Measurements from ENCODE around the gene PDCD5. TPM values are rescaled to one million over a fixed set of nuclear protein-coding genes. Genes with fewer than 3 reads are reported as not detected.

PDCD5 gene
- total RNA-seq, 1 experiment from 2014 or later = 127 TPM

DNA sequence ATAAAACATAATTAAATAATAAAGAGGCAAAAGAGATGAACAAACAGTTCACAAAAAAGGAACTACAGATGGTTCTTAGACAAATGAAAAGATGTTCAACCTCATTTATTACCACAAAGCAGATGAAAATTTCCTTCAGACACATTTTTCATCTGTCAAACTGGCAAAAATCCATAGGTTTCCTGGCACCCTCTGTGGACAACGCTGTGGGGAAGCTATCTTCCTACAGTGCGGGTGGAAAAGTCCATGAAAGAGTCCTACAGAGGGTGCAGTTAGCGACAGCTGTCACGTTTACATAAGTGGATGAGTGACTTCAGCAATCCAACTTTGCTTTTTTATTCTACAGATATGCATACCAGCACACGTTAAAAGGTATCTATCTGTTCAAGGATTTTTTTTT, 30.3 kb upstream of the PDCD5 start:
- no peak for DNase-seq
- no peak overlapping the region for H2AFZ ChIP-seq
- H3K36me3 ChIP-seq (ENCODE audit: low read depth) = no peaks in the 10 kb centered on the region
- peaks cover 11% of the 10 kb centered on the region; the same call in 1 of the 2 replicates for H3K27me3 ChIP-seq (ENCODE audit: insufficient read depth, low read depth)
- H3F3A ChIP-seq (ENCODE audit: insufficient read depth, low read depth) = no peaks in the 10 kb centered on the region
- H3K9me3 ChIP-seq (ENCODE audit: insufficient read depth, low read depth) = no peaks in the 10 kb centered on the region
- POLR2A ChIA-PET (ENCODE audit: unreplicated experiment) = no interaction called here
- H4K20me1 ChIP-seq (ENCODE audit: insufficient read depth) = no peaks in the 10 kb centered on the region
- no peaks in the 10 kb centered on the region for H3K9me2 ChIP-seq (ENCODE audit: insufficient read depth)
- TF ChIP-seq, protein P1, sequence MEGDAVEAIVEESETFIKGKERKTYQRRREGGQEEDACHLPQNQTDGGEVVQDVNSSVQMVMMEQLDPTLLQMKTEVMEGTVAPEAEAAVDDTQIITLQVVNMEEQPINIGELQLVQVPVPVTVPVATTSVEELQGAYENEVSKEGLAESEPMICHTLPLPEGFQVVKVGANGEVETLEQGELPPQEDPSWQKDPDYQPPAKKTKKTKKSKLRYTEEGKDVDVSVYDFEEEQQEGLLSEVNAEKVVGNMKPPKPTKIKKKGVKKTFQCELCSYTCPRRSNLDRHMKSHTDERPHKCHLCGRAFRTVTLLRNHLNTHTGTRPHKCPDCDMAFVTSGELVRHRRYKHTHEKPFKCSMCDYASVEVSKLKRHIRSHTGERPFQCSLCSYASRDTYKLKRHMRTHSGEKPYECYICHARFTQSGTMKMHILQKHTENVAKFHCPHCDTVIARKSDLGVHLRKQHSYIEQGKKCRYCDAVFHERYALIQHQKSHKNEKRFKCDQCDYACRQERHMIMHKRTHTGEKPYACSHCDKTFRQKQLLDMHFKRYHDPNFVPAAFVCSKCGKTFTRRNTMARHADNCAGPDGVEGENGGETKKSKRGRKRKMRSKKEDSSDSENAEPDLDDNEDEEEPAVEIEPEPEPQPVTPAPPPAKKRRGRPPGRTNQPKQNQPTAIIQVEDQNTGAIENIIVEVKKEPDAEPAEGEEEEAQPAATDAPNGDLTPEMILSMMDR (conservative IDR thresholded peaks at IDR 0.05) = no peak
- TF ChIP-seq EZH2 (IDR thresholded peaks at IDR 0.05; ENCODE audit: low read depth) = no peak
- no peak overlapping the region for H3K4me2 ChIP-seq
- CTCF ChIA-PET = no interaction called here
- H3K79me2 ChIP-seq (ENCODE audit: low read depth) = no peaks in the 10 kb centered on the region
- no peaks in the 10 kb centered on the region for H3K4me1 ChIP-seq (replicated peaks; ENCODE audit: insufficient read depth)
- H3K27ac ChIP-seq = no peak overlapping the region
- no peak overlapping the region for H3K4me3 ChIP-seq
- intact Hi-C loops (cut with micrococcal nuclease; ENCODE audit: unreplicated experiment) = no loop called here
- no TSS peak for BruUV-seq (replicated peaks)

DNA sequence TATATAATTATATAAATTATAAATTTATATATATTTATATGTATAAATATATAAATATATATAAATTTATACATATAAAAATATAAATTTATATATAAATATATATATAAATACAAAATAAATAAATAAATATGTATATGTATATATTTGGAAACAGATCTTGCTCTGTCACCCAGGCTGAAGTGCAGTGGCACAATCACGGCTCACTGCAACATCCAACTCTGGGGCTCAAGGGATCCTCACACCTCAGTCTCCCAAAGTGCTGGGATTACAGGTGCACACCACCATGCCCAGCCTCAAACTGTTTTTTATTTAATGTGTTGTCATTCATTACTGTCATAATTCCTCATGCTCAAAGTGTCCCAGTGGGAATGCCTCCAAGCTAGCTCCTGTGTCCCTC, 25.2 kb upstream of the PDCD5 start:
- H3K9me2 ChIP-seq (ENCODE audit: insufficient read depth) = no peaks in the 10 kb centered on the region
- H3K4me2 ChIP-seq = no peak overlapping the region
- intact Hi-C loops (cut with micrococcal nuclease; ENCODE audit: unreplicated experiment) = no loop called here
- ChIA-PET POLR2A (ENCODE audit: unreplicated experiment) (no interaction called here), CTCF (no interaction called here)
- H3K27ac ChIP-seq = no peak overlapping the region
- no peaks in the 10 kb centered on the region for H3K36me3 ChIP-seq (ENCODE audit: low read depth)
- H3F3A ChIP-seq (ENCODE audit: insufficient read depth, low read depth) = no peaks in the 10 kb centered on the region
- DNase-seq = no peak
- H3K79me2 ChIP-seq (ENCODE audit: low read depth) = no peaks in the 10 kb centered on the region
- no TSS peak for BruUV-seq (replicated peaks)
- no peaks in the 10 kb centered on the region for H4K20me1 ChIP-seq (ENCODE audit: insufficient read depth)
- H3K4me3 ChIP-seq = no peak overlapping the region
- TF ChIP-seq, protein P1 (conservative IDR thresholded peaks at IDR 0.05) = no peak
- no peak for TF ChIP-seq EZH2 (IDR thresholded peaks at IDR 0.05; ENCODE audit: low read depth)
- H3K27me3 ChIP-seq (ENCODE audit: insufficient read depth, low read depth) = 0 out of 2 replicates have a peak, but pooled peaks cover 6% of the 10 kb centered on the region
- no peak overlapping the region for H2AFZ ChIP-seq
- H3K9me3 ChIP-seq (ENCODE audit: insufficient read depth, low read depth) = no peaks in the 10 kb centered on the region
- H3K4me1 ChIP-seq (replicated peaks; ENCODE audit: insufficient read depth) = no peaks in the 10 kb centered on the region

DNA sequence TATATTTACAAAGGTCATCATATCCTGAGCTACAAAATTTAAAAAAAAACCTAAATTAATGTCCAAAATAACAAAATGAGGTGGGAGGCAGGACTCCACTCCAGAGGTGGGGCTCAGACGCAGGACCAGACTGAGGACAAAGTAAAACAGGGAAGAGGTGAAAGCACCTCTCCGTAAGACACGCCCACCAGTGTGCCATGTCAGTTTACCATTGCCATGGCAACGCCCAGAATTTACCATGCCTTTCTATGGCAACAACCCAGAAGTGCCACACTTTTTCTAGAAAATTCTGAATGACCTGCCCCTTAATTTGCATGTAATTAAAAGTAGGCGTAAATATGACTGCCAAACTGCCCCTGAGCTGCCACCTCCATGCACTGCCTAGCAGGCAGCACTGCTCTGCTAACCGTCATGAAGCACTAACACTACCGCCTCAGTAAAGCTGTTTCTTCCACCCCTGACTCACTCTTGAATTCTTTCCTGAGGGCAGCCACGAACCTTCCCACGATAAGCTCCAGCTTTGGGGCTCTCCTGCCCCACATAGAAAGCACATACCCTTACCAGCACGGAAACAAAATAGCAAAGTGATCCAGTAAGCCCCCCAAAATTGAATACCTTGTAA, 22.3 kb upstream of the PDCD5 start:
- no peaks in the 10 kb centered on the region for H3K4me1 ChIP-seq (replicated peaks; ENCODE audit: insufficient read depth)
- no peaks in the 10 kb centered on the region for H3K79me2 ChIP-seq (ENCODE audit: low read depth)
- H4K20me1 ChIP-seq (ENCODE audit: insufficient read depth) = no peaks in the 10 kb centered on the region
- ChIA-PET POLR2A (ENCODE audit: unreplicated experiment) (no interaction called here), CTCF (no interaction called here)
- H3K4me2 ChIP-seq = no peak overlapping the region
- no peaks in the 10 kb centered on the region for H3F3A ChIP-seq (ENCODE audit: insufficient read depth, low read depth)
- intact Hi-C loops (cut with micrococcal nuclease; ENCODE audit: unreplicated experiment) = no loop called here
- H3K27me3 ChIP-seq (ENCODE audit: insufficient read depth, low read depth) = 0 out of 2 replicates have a peak, but pooled peaks cover 6% of the 10 kb centered on the region
- H3K9me3 ChIP-seq (ENCODE audit: insufficient read depth, low read depth) = no peaks in the 10 kb centered on the region
- no peaks in the 10 kb centered on the region for H3K36me3 ChIP-seq (ENCODE audit: low read depth)
- no peak for DNase-seq
- no peak overlapping the region for H3K4me3 ChIP-seq
- no peak for TF ChIP-seq EZH2 (IDR thresholded peaks at IDR 0.05; ENCODE audit: low read depth)
- TF ChIP-seq, protein P1 (conservative IDR thresholded peaks at IDR 0.05) = no peak
- H3K27ac ChIP-seq = no peak overlapping the region
- no peaks in the 10 kb centered on the region for H3K9me2 ChIP-seq (ENCODE audit: insufficient read depth)
- H2AFZ ChIP-seq = no peak overlapping the region
- BruUV-seq (replicated peaks) = no TSS peak

Data from PC-9 (cell line).